GM18867 (cell line): Measurements from ENCODE around the gene LAMB4.

ENCODE experiments used
- ATAC-seq: cut with Tn5 transposase; IDR thresholded peaks from one replicate; pipeline ENCODE4 v1.9.1; 2021; ENCODE audit warnings: mild to moderate bottlenecking, moderate library complexity; ENCODE audit not compliant: unreplicated experiment

LAMB4 gene

GRCh38 chr7:108086962-108087361 lies 43.2 kb downstream of the LAMB4 start:
- ATAC-seq = no peak

- ATAC-seq = no peak
These were observed 43.6 kb downstream of the LAMB4 start for GRCh38 chr7:108086546-108086945.

DNA sequence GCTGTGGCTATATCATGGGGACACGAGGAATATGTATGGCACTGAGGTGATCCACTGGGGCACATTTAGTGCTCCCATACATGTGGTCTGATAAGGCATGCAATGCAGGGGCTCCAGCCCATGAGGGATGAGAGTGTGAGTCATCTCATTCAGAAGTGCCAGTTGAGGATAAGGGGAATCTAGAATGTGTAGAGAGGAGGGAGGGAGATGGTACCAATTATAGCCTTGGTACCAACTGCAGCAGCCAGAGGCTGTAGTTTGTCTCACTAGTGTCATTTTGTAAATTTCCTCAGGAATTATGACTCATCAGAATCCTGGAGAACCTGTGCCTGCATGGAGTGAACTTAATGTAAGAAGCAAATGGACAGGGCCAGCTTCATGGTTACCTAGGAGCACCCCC lies 46.2 kb downstream of the LAMB4 start:
- no peak for ATAC-seq

- ATAC-seq = no peak
These were observed 50.2 kb downstream of the LAMB4 start for GRCh38 chr7:108079648-108080591.

GRCh38 chr7:108079276-108079647 lies 50.9 kb downstream of the LAMB4 start:
- no peak for ATAC-seq

DNA sequence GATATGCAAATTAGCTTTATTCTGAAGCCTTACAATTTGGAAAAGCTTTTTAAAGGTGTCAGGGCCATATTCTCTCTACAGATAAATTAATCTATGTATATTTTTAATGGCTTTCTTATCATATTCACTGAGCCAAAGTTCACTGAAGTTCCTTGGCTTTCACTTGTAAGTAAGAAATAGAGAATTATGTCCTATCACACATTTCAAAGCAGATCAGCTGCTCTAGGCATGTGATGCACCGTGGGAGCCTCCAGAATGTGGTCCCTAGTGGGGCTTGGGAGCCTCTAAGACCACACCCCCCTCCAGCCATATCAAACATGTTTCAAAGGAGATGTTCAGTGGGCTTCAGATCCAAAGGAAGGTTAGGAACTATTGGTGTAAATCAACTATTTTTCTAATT lies 51.5 kb downstream of the LAMB4 start:
- ATAC-seq = no peak

DNA sequence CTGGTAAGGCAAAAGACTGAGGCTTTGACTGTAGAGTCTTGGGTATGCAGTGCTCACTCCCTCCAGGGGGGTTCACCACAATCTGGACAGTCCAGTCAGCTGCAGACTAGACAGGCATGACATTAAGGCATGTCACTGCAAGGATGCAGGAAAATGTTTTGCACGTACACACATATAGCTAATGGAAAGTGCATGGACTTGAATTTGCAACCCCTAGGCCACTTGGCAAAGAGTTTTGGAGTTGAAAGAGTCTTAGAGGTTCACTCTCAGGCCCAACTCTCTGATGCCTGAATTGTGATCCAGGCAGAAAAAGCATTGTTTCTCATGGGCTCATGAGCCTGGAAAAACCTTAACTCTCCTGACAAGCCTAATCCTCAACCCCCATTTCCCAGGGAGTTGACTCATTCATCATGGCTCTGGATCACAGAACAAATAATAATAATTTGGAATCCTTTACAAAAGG lies 51.9 kb downstream of the LAMB4 start:
- ATAC-seq = no peak

GRCh38 chr7:108077709-108078108 lies 52.5 kb downstream of the LAMB4 start:
- ATAC-seq = no peak

DNA sequence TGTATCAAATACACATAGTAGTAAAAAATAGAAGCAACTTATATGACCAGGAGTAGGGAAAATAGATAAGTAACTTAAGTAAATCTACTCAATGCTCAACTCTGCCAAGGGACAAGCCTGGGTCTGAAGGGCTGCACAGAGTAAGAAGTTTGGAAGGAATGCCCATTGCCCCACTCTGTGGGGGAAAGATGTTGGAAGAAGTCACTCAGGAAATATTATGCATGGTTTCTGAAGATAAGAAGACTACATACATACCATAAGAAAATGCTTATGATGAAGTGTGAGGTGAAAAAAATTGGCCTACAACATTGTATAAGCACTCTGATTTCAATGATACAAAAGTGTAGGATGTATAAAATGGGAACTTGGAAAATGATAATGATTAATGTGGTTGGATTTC lies 54.0 kb downstream of the LAMB4 start:
- ATAC-seq = no peak

DNA sequence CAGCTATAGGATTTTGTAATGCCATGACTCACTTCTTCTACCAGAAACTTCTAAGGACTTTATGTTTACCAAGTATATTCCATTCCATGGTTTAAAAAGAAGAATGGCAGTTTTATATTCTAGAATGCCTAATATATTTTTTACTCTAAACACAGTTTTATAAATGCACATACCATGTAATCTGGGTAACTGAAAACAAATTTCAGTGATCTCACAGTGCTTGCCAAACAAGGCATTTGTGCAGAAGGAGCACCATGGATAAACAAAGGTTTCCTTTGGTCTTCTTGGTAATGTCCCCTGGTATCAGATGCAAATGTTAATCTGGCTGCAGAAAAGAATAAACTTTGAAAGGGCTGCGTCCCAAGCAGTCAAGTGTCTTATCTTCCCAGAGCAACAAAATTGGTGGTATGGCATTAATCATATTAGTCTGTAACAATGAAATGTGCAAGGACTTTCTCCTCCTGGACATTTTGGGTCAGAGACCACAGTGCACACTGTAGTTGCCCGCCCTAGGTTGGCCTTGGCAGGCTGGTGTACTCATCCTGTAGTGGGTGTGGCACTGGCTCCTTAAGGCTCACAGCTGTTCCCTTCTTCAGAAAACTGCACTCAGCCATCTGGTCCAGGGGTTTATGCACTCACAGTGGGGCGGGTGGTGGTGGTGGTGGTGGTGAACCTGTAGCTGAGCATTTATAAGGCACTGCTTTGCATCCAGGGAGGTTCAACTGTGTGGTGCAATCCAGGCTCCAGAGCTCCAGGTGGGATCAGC lies 56.7 kb downstream of the LAMB4 start:
- ATAC-seq = no peak

GRCh38 chr7:108072739-108073138 lies 57.4 kb downstream of the LAMB4 start:
- ATAC-seq = no peak

DNA sequence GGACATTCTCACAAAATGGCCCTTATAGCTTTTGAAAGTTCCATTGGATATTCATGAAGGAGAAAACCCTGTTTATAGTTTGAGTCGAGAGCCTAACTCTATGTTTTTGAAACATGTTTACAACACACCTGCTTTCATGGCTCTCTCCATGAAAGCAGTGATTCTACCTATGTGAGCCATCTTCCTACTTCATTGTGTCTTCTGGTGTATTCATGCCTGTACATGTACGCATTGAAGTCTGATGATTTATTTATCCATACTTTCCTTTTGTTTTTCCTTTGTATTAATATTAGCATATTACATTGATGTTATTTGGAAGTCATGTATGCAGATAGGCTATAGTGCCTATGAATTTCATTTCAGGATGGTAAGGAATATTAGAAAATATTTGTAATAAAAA lies 58.0 kb downstream of the LAMB4 start:
- no peak for ATAC-seq

DNA sequence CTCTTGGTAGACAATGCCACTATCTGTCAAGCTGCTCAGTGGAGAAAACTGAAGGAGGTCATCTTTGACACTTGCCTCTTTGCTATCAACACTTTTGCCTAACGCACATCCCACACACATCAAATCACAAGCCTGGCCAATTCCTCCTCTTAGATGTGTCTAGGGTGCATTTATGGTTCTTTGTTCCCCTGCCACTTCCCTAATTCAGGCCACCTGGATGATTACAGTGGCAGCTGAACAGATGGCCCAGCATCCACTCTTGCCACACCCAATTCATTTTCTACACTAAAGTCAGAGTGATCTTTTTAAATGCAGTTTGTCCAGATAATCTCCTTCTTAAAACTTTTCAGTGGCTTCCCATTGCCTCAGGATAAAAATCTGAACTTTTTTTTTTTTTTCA lies 58.6 kb downstream of the LAMB4 start:
- ATAC-seq = no peak

DNA sequence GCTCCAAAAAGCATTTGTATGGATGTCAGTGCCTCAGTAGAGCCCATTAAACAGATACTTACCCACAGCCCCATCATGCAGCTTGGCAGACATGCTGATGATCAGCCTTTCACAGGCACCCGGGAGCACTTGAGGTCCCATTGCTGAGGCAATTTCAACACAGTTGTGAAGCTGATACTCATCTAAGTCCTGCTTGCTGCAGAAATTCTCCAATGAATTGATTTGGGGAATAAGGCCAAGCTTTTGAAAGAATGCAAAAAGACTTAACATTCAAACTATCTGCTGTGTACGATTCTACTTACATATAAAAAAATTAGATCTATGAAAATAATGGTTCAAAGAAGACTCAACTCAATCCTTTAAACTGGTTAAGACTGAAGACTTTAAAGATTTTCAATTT lies 60.5 kb downstream of the LAMB4 start:
- no peak for ATAC-seq

DNA sequence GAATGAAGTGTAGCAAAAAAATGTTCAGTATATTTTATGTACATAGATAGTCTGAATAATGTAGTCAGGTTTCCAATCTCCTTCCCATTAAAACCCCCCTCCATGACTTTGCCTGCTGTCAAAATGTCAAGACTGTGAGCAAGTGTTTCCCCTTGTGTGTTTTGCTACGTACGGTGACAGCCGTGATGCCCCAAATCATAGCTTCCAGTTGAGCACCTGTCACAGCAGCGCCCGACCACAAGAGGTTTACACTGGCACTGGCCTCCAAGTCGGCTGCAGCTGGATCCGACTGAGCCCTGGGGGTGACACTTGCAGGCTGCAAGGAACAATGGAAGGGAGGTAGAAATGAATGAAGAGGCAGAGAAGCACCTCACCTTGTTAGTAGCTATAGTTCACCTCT lies 62.3 kb downstream of the LAMB4 start:
- no peak for ATAC-seq

DNA sequence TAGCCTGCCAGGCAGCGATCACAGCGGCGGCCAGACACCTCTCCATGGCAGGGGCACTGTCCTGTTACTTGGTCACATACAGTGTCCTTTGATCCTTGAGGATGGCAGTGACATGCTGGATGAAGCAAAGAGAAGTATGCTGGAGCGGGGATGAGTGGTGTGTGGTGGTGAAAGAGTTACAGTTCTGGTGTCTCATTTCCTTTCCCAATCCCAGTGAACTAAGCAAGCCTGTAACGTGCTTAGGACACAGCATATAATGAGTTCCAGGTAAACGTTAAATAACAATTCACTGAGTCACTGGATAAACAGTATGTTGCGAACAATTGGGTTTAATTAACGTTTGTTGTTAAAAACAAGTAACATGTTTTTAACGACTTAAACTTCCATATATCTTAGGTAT lies 63.7 kb downstream of the LAMB4 start:
- no peak for ATAC-seq

GRCh38 chr7:108063520-108063933 lies 66.6 kb downstream of the LAMB4 start:
- ATAC-seq = peak; percentile 90

DNA sequence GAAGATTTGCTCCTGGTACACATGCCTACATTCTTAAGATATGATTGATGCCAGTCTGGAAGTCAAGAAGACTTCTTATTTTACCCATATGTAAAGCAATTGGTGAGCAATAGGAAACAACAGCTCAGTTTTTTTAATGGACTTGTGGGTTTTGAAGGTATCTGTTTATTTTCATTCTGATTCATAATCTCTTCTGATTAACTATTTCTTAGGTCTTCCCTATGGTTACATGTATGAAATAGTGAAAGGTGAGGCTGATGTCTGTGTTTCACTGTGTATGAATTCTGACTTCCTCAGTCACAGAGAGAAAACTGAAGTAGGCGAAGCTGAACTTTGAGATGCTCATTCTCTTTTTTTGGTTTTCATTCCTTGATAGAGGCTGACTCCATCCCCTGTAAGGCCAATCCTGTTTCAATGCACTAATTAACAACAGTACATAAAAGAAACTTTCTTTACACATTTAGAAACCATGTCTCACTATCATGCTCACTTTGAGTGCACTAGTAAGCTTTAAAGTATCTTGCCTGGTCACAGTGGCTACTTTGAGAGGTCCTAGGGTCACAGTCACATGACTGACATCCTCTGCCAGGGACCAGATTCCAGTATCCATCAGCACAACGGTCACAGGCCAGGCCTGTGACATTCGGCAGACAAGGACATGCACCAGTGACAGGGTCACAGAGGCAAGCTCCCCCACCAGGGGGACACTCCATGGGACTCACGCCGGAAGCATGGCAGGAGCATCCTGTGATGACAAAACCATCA lies 67.7 kb downstream of the LAMB4 start:
- ATAC-seq = no peak

DNA sequence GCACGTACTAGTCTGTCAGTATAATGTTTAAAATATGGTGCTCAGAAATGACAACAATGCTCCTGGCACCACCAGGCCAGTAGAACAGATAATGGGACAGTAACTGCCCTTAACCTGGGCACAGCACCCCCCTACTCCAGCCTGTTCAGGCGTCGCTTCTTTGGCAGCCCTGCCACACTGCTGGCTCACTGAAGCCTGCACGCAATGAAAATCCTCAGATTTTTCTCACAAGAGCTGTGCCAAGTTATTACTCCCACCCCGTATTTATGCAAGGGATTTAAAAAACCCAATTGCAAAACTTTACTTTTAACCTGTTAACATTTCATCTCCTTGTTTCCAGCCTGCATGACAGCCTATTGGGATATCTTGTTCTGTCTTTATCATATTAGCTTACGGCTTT lies 70.6 kb downstream of the LAMB4 start:
- ATAC-seq = no peak

DNA sequence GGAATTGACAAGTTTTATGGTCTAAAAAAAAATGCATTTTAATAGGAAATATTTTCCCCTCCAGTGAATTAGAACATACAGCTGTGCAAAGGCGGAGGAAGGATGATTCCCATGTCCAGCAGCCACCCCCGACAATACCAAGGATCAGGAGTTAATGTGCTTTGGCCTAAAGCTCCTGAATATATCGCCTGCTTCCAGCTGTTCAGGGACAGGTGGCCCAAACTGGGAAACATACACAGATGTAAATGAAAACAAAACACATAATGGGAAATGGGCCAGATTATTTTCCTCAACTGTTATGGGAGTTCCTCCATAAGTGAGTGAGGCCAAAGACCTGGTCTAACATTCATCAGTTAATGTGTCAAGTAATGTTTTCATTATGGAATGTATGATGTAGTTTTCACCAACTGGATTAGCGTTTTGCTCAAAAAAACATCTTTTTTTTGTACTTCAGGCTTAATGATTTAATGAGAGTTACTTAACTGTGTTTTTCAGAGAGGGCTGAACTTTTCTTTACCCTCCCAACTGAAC lies 72.1 kb downstream of the LAMB4 start:
- no peak for ATAC-seq

DNA sequence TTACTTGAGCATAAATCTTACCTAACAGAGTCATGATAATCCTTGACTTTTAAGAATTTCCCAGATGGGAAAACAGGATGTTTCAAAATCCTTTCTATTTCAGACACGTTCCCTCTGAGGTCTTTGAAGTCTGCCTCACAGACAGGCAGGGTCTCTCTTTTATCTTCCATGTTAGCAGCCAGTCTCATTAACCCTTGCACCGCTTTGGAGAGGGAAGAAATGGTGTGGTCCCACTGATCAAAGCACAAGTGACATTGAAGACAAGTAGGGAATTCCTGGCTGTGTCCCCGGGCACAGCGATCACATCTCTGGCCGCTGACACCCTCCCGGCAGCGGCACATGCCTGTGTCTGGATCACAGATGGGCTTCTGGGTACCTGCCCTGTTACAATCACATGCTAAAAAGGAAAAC lies 74.5 kb downstream of the LAMB4 start:
- ATAC-seq = no peak
